Omental fat pad (tissue), 4 donors: ENCODE data around the gene LRRC26. TPM values are rescaled to one million over a fixed set of nuclear protein-coding genes. Genes with fewer than 3 reads are reported as not detected.

ENCODE experiments used
- ATAC-seq: fragments of 150-250 bp; one replicate; pipeline ENCODE4 v1.9.1; 2016; ENCODE audit warnings: mild to moderate bottlenecking, moderate library complexity; ENCODE audit not compliant: low FRiP score
- DNase-seq: peaks from one replicate; pipeline ENCODE4 v3.0.0-alpha.2; 2019; ENCODE audit warnings: low spot score
- total RNA-seq, 4 donors: library from RNA; depleted of rRNA; stranded (reverse); fragments of >200 nt; gene quantifications; one replicate each; pipeline ENCODE4 v1.1.0, GENCODE V29; 2016
- TF ChIP-seq, protein P1 (sequence below), 3 donors: fragments of 450-650 bp; IDR thresholded peaks; one replicate each; pipeline ENCODE4 v1.5.1; 2016 to 2017; ENCODE audit warnings: antibody characterized with exemption in 3 of 3, mild to moderate bottlenecking in 3 of 3, moderate library complexity in 2 of 3

The LRRC26 gene
- total RNA-seq, 4 donors from 2014 or later: not detected

- TF ChIP-seq, protein P1, sequence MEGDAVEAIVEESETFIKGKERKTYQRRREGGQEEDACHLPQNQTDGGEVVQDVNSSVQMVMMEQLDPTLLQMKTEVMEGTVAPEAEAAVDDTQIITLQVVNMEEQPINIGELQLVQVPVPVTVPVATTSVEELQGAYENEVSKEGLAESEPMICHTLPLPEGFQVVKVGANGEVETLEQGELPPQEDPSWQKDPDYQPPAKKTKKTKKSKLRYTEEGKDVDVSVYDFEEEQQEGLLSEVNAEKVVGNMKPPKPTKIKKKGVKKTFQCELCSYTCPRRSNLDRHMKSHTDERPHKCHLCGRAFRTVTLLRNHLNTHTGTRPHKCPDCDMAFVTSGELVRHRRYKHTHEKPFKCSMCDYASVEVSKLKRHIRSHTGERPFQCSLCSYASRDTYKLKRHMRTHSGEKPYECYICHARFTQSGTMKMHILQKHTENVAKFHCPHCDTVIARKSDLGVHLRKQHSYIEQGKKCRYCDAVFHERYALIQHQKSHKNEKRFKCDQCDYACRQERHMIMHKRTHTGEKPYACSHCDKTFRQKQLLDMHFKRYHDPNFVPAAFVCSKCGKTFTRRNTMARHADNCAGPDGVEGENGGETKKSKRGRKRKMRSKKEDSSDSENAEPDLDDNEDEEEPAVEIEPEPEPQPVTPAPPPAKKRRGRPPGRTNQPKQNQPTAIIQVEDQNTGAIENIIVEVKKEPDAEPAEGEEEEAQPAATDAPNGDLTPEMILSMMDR (IDR thresholded peaks at IDR 0.05): no peak
- ATAC-seq (no peak), DNase-seq (no peak)
Measured at GRCh38 chr9:137215196-137215986, 45.5 kb upstream of the LRRC26 start.

- TF ChIP-seq, protein P1 (IDR thresholded peaks at IDR 0.05): no peak
- ATAC-seq: no peak
- no peak for DNase-seq
Measured at GRCh38 chr9:137214620-137215019, 44.8 kb upstream of the LRRC26 start.

GRCh38 chr9:137213160-137214060, 43.6 kb upstream of the LRRC26 start:
- TF ChIP-seq, protein P1 (IDR thresholded peaks at IDR 0.05): no peak
- DNase-seq (no peak), ATAC-seq (no peak)

DNA sequence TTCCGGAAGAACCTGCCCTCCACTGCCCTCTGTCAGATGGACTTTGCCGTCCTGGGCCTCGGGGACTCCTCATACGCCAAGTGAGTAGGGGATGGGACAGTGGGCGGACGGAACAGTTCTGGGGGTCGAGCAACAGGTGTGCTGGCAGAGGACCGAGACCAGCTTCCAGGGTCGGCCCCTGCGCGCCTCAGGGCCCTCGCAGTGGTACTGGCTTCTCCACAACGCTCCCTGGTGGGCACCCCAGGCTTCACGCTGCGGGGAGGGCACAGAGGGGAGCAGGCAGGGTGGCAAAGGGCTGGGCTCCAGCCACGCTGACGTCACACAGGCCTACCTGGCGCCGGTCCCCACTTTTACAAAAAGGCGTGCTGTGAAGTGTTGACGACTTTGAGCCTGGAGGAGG, 42.7 kb upstream of the LRRC26 start:
- ATAC-seq (no peak), DNase-seq (no peak)
- TF ChIP-seq, protein P1 (IDR thresholded peaks at IDR 0.05): no peak

GRCh38 chr9:137211532-137211931, 41.7 kb upstream of the LRRC26 start:
- TF ChIP-seq, protein P1 (IDR thresholded peaks at IDR 0.05): no peak
- ATAC-seq: no peak

GRCh38 chr9:137206602-137207001, 36.8 kb upstream of the LRRC26 start:
- DNase-seq (no peak), ATAC-seq (no peak)
- TF ChIP-seq, protein P1 (IDR thresholded peaks at IDR 0.05): no peak

More at GRCh38 chr9:137211532-137211931, 41.7 kb upstream of the LRRC26 start:
- no peak for DNase-seq
